Thoracic aorta (tissue), 2 donors: ENCODE results near the gene CCDC85C. TPM values are rescaled to one million over a fixed set of nuclear protein-coding genes. Genes with fewer than 3 reads are reported as not detected.

Source experiments
- ATAC-seq: fragments of 150-250 bp; one replicate; pipeline ENCODE4 v1.8.0; 2017; ENCODE audit warnings: low read depth; ENCODE audit not compliant: insufficient number of reproducible peaks, low FRiP score
- DNase-seq: peaks from one replicate; pipeline ENCODE4 v3.0.0-alpha.2; 2020; ENCODE audit warnings: low spot score
- H3K27ac ChIP-seq, 2 donors: fragments of 200-600 bp; sonication (generic); 1 replicate in 1 of 2; 2 replicates in 1 of 2; pipeline ENCODE4 v1.5.1; 2016; ENCODE audit warnings: mild to moderate bottlenecking in 2 of 2, moderate library complexity in 2 of 2
- H3K27me3 ChIP-seq: fragments of 200-600 bp; sonication (generic); replicated peaks from 2 replicates; pipeline ENCODE4 v1.6.0; 2016; ENCODE audit warnings: mild to moderate bottlenecking; ENCODE audit not compliant: insufficient read depth
- H3K36me3 ChIP-seq: fragments of 200-600 bp; sonication (generic); one replicate; pipeline ENCODE4 v1.5.1; 2016
- H3K4me1 ChIP-seq, 2 donors: fragments of 200-600 bp; sonication (generic); 1 replicate in 1 of 2; 2 replicates in 1 of 2; pipeline versions ENCODE4 v1.5.1 to v1.6.0; 2016; ENCODE audit warnings: low read depth in 2 of 2, mild to moderate bottlenecking in 1 of 2; ENCODE audit not compliant: control insufficient read depth in 1 of 2
- H3K4me3 ChIP-seq: fragments of 200-600 bp; sonication (generic); 2 replicates; pipeline ENCODE4 v1.5.1; 2016; ENCODE audit warnings: mild to moderate bottlenecking
- H3K9me3 ChIP-seq: fragments of 200-600 bp; sonication (generic); 2 replicates; pipeline ENCODE4 v1.5.1; 2016
- total RNA-seq, 2 donors: library from RNA; depleted of rRNA; stranded (reverse); fragments of >200 nt; gene quantifications; one replicate each; pipeline versions ENCODE4 v1.1.0 to v1.2.3, GENCODE V29; 2016
- TF ChIP-seq, protein P1 (sequence below): fragments of 200-600 bp; sonication (generic); IDR thresholded peaks from one replicate; pipeline ENCODE4 v1.5.1; 2019; ENCODE audit warnings: antibody characterized with exemption

Gene CCDC85C
- total RNA-seq, 2 donors from 2014 or later, result 1.5 to 4.1 TPM

DNA sequence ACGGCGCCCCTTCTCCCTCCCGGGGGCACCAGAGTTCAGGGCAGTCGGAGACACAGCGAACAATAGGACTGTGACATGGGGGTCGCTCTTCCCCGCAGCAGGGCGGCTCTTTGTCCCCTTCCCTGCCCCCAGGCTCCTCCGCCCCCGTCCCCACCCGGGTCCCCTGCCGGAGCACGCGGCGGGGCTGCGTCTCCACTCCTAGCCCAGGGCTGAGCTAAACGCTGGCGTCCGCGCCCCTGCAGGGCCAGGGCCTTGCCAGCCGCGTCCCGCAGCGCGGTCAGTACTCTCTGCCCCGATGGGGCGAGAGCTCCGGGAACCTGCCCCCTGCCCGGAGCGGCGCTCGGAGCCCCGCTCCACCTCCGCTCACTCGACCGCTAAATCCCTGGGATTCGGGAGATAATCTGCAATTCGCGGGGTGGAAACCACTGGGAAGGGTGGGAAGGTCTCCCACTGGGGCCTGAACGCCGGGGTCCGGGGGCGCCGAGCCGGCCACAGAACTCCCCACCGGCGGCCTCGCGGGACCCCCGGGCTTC, 825 bp upstream of the CCDC85C start:
- no peaks in the 10 kb centered on the region for H3K9me3 ChIP-seq
- H3K27me3 ChIP-seq, result no peaks in the 10 kb centered on the region
- DNase-seq (no peak), ATAC-seq (no peak)
- H3K27ac ChIP-seq, result peak overlapping the region; percentile 69 to 83
- peaks cover 0 to 27% of the 10 kb centered on the region in 2 donors for H3K4me1 ChIP-seq
- no peaks in the 10 kb centered on the region for H3K36me3 ChIP-seq
- peak overlapping the region; percentile 98 for H3K4me3 ChIP-seq
- TF ChIP-seq, protein P1, sequence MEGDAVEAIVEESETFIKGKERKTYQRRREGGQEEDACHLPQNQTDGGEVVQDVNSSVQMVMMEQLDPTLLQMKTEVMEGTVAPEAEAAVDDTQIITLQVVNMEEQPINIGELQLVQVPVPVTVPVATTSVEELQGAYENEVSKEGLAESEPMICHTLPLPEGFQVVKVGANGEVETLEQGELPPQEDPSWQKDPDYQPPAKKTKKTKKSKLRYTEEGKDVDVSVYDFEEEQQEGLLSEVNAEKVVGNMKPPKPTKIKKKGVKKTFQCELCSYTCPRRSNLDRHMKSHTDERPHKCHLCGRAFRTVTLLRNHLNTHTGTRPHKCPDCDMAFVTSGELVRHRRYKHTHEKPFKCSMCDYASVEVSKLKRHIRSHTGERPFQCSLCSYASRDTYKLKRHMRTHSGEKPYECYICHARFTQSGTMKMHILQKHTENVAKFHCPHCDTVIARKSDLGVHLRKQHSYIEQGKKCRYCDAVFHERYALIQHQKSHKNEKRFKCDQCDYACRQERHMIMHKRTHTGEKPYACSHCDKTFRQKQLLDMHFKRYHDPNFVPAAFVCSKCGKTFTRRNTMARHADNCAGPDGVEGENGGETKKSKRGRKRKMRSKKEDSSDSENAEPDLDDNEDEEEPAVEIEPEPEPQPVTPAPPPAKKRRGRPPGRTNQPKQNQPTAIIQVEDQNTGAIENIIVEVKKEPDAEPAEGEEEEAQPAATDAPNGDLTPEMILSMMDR, result no peak

DNA sequence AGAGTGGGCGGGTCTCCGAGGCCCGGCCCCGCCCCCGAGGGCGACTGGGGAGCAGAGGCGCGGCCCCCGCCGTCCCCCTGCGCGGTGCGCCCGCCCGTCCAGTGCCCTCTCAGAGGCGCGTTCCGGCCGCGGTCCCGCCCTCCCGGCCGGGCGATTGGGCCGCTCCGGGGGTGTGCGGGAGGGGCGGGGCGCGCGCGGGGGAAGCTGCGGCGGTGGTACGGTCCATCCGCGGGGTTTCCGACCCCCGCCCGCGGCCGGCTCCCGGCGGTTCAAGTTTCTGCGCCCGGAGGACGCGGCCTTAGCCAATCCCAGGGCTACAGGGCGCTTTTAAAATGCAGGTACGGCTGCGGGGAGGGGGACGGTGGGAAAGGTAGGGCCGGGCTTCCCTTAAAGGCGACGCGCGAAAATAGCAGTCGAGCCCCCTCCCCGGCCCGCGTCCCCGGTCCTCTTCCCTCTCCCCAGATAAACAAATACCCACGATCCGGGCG, 315 bp upstream of the CCDC85C start:
- Histone ChIP-seq H3K4me3 (peak overlapping the region; percentile 98), H3K4me1 (peaks cover 0 to 27% of the 10 kb centered on the region in 2 donors), H3K27me3 (no peaks in the 10 kb centered on the region), H3K27ac (peak overlapping the region; percentile 69 to 83), H3K36me3 (no peaks in the 10 kb centered on the region), H3K9me3 (no peaks in the 10 kb centered on the region)
- ATAC-seq (peak; percentile 89), DNase-seq (peak; percentile 62)
- TF ChIP-seq, protein P1, result no peak

DNA sequence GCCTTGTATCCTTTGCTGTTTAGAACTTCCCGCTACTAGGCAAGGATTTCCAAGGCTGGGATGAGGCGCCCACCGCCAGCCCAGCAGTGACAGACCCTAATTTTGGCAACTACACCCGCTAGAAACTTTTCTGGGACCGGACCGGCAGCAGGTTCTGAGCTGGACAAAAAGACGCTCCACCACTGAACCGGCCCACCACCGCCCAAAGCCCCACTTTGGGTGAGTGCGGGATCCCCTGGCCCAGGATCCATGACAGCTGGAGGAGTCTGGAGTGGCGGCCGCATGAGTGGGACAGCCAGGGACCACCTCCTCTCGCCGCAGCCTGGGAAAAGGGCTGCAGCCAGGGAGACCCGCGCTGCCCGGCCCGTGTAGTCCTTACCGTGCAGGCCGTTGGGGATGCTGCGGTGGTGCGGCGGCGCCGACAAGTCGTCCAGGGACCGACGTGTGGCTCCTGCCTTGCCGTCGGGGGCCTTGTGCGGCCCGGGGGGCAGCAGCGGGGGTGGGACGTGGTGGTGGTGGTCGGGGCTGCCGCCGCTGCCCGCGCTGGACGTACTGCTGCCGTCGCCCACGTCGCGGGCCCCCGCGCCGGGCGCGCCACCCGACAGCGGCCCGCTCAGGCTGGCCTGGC, 1.1 kb downstream of the CCDC85C start:
- DNase-seq (no peak), ATAC-seq (no peak)
- Histone ChIP-seq H3K27ac (no peak overlapping the region), H3K9me3 (no peaks in the 10 kb centered on the region), H3K36me3 (no peaks in the 10 kb centered on the region), H3K27me3 (no peaks in the 10 kb centered on the region), H3K4me3 (peak overlapping the region; percentile 13), H3K4me1 (peaks cover 0 to 27% of the 10 kb centered on the region in 2 donors)
- TF ChIP-seq, protein P1, result no peak

DNA sequence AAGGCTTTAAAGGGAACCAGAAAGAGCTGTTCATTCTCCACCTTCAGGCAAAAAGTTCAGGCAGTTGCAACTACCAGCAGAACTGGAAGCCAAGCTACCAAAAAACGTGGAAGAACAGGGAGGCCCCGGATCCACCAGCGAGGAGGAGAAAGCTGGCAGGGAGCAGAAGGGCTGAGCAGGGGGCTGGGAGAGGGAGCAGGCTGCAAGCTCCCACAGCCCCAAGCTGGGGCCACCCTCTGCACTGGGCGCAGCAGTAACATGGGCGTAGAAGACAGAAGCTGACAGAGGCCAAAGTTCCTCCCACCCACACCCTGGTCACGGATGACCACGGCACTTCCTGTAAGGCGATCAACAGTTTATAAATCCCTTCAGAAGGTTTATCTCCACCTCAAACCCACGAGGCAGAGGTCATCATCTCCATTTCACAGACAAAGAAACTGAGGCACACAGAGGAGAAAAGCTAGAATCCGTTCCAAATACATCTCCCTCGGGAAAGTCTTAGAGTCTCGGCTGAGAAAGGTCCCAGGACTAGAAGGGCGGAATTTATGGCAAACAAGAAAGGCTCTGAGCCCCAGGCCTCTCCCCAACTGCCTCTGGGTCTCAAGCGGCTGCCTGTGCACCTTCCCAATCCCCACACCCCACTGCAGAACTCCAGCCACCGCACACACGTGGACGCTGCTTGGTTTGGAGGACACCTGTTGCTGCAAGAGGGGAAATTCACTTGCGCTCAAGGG, 1.8 kb downstream of the CCDC85C start:
- H3K27ac ChIP-seq, result no peak overlapping the region
- ATAC-seq (no peak), DNase-seq (no peak)
- H3K4me1 ChIP-seq, result peaks cover 0 to 27% of the 10 kb centered on the region in 2 donors
- H3K9me3 ChIP-seq, result no peaks in the 10 kb centered on the region
- no peak overlapping the region for H3K4me3 ChIP-seq
- H3K27me3 ChIP-seq, result no peaks in the 10 kb centered on the region
- TF ChIP-seq, protein P1, result no peak
- H3K36me3 ChIP-seq, result no peaks in the 10 kb centered on the region

DNA sequence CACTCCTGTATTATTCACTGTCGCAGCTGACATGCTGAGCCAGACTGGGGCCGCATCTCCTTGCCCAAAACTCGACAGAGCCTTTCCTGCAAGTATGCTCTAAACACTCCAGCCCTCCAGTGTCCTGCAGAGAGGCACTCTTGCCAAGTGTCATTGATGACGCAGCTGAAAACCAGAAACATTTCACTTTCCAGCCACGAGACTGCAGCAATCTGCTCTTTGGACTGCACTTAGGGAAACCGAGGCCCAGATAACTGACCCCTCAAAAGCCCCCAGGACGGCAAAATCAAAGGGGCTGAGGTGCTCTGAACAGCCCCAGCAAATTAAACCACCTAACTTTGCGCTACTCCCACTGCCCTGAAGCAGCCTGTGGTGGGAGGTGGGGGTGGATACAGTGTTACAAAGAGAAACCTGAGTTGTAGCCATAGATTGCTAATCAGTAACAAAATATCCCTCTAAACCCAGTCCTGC, 2.6 kb downstream of the CCDC85C start:
- no peaks in the 10 kb centered on the region for H3K36me3 ChIP-seq
- no peaks in the 10 kb centered on the region for H3K27me3 ChIP-seq
- no peak overlapping the region for H3K27ac ChIP-seq
- TF ChIP-seq, protein P1, result no peak
- DNase-seq, result no peak
- H3K4me3 ChIP-seq, result no peak overlapping the region
- peaks cover 0 to 27% of the 10 kb centered on the region in 2 donors for H3K4me1 ChIP-seq
- ATAC-seq, result no peak
- no peaks in the 10 kb centered on the region for H3K9me3 ChIP-seq
